HepG2 (cell line): ENCODE results near the gene TBC1D20. TPM values are rescaled to one million over a fixed set of nuclear protein-coding genes. Genes with fewer than 3 reads are reported as not detected.

ENCODE experiments used
- AGO2 ChIP-seq: fragments of 200-400 bp; formaldehyde crosslinking; optimal IDR thresholded peaks from 2 replicates; pipeline ENCODE3; 2017; ENCODE audit warnings: mild to moderate bottlenecking, low read depth, low read length, moderate library complexity
- CREBL2 ChIP-seq: sonication (generic); formaldehyde crosslinking; IDR thresholded peaks from 2 replicates; pipeline ENCODE4 v1.8.1; 2023; ENCODE audit warnings: missing genetic modification reagents, mild to moderate bottlenecking, borderline replicate concordance
- CTCF ChIP-seq: sonication (generic); formaldehyde crosslinking; IDR thresholded peaks from 2 replicates; pipeline ENCODE4 v1.5.0; 2020; ENCODE audit warnings: mild to moderate bottlenecking, missing genetic modification reagents, moderate library complexity
- E2F1 ChIP-seq: sonication (generic); formaldehyde crosslinking; IDR thresholded peaks from 2 replicates; pipeline ENCODE4 v1.5.0; 2020; ENCODE audit warnings: missing genetic modification reagents
- FOSL1 ChIP-seq: sonication (generic); formaldehyde crosslinking; IDR thresholded peaks from 2 replicates; pipeline ENCODE4 v1.9.0; 2021; ENCODE audit warnings: missing genetic modification reagents, borderline replicate concordance
- GLI4 ChIP-seq: sonication (generic); formaldehyde crosslinking; IDR thresholded peaks from 2 replicates; pipeline ENCODE4 v1.5.1; 2020; ENCODE audit warnings: missing genetic modification reagents, mild to moderate bottlenecking, moderate library complexity, borderline replicate concordance
- HNRNPUL1 ChIP-seq: fragments of 200-400 bp; formaldehyde crosslinking; IDR thresholded peaks from 2 replicates; pipeline ENCODE4 v1.6.1; 2017; ENCODE audit warnings: low read depth, mild to moderate bottlenecking, low read length, moderate library complexity
- MXD3 ChIP-seq: IDR thresholded peaks from 2 replicates; pipeline ENCODE4 v1.6.1; 2016; ENCODE audit warnings: mild to moderate bottlenecking, missing biosample characterization, missing genetic modification reagents
- NCOR1 ChIP-seq: fragments of 200-600 bp; sonication (generic); IDR thresholded peaks from 2 replicates; pipeline ENCODE4 v1.7.0; 2017; ENCODE audit warnings: antibody characterized with exemption, low read length, borderline replicate concordance
- NR2F2 ChIP-seq: IDR thresholded peaks from 2 replicates; pipeline ENCODE4 v1.6.1; 2012; ENCODE audit warnings: low read depth, inconsistent platforms, borderline replicate concordance
- NRL ChIP-seq: sonication (generic); formaldehyde crosslinking; IDR thresholded peaks from 2 replicates; pipeline ENCODE4 v1.5.0; 2020; ENCODE audit warnings: missing genetic modification reagents, mild to moderate bottlenecking, moderate library complexity, borderline replicate concordance
- SRF ChIP-seq: IDR thresholded peaks from 2 replicates; pipeline ENCODE4 v1.6.1; 2011; ENCODE audit warnings: mild to moderate bottlenecking, low read depth, low read length, moderate library complexity
- TCF7L2 ChIP-seq: IDR thresholded peaks from 2 replicates; pipeline ENCODE4 v1.6.1; 2011; ENCODE audit warnings: mild to moderate bottlenecking, low read depth, low read length, moderate library complexity
- ZMYM3 ChIP-seq: sonication (generic); formaldehyde crosslinking; IDR thresholded peaks from 2 replicates; pipeline ENCODE4 v1.5.1; 2020; ENCODE audit warnings: mild to moderate bottlenecking, missing genetic modification reagents
- ZMYM4 ChIP-seq: sonication (generic); formaldehyde crosslinking; IDR thresholded peaks from 2 replicates; pipeline ENCODE4 v1.8.1; 2023; ENCODE audit warnings: mild to moderate bottlenecking, missing genetic modification reagents
- ZNF101 ChIP-seq: sonication (generic); formaldehyde crosslinking; IDR thresholded peaks from 2 replicates; pipeline ENCODE4 v1.4.0; 2020; ENCODE audit warnings: mild to moderate bottlenecking, low read depth, missing genetic modification reagents, borderline replicate concordance
- ZNF260 ChIP-seq: sonication (generic); formaldehyde crosslinking; IDR thresholded peaks from 2 replicates; pipeline ENCODE4 v1.4.0; 2020; ENCODE audit warnings: missing genetic modification reagents, low read depth, mild to moderate bottlenecking, borderline replicate concordance
- ZNF3 ChIP-seq: IDR thresholded peaks from 2 replicates; pipeline ENCODE4 v1.7.0; 2017; ENCODE audit warnings: inconsistent platforms
- ZNF326 ChIP-seq: sonication (generic); formaldehyde crosslinking; IDR thresholded peaks from 2 replicates; pipeline ENCODE4 v1.4.0; 2020; ENCODE audit warnings: missing genetic modification reagents, borderline replicate concordance
- ZNF329 ChIP-seq: sonication (generic); formaldehyde crosslinking; IDR thresholded peaks from 2 replicates; pipeline ENCODE4 v1.9.0; 2021; ENCODE audit warnings: low read depth, mild to moderate bottlenecking, missing genetic modification reagents
- ZNF614 ChIP-seq: IDR thresholded peaks from 2 replicates; pipeline ENCODE4 v1.6.1; 2018; ENCODE audit warnings: missing biosample characterization, missing genetic modification reagents, inconsistent platforms, borderline replicate concordance
- ZNF761 ChIP-seq: sonication (generic); formaldehyde crosslinking; conservative IDR thresholded peaks from 2 replicates; pipeline ENCODE4 v1.4.0; 2020; ENCODE audit warnings: mild to moderate bottlenecking, missing genetic modification reagents
- ZNF841 ChIP-seq: sonication (generic); formaldehyde crosslinking; IDR thresholded peaks from 2 replicates; pipeline ENCODE4 v1.8.1; 2023; ENCODE audit warnings: missing genetic modification reagents, borderline replicate concordance
- ZNF883 ChIP-seq: sonication (generic); formaldehyde crosslinking; IDR thresholded peaks from 2 replicates; pipeline ENCODE4 v1.5.1; 2020; ENCODE audit warnings: mild to moderate bottlenecking, missing genetic modification reagents; ENCODE audit errors: not compliant biosample characterization
- polyA plus RNA-seq, 8 experiments: library from polyadenylated mRNA; depleted of rRNA in 3 of 8; stranded (reverse) in 7 of 8; unstranded in 1 of 8; fragments of >200 nt; fragmentation: Illumina TruSeq in 4 of 8; extraction: Trizol in 4 of 8; gene quantifications; 2 replicates each; pipeline versions ENCODE4 v1.2.1 to v1.2.3, GENCODE V29; 2011 to 2016; ENCODE audit warnings: low read depth in 4 of 8, missing spikeins in 1 of 8, mixed read lengths in 1 of 8; ENCODE audit not compliant: insufficient read depth in 1 of 8
- total RNA-seq, 5 experiments: library from RNA; depleted of rRNA; stranded (reverse); fragments of >200 nt; fragmentation: Illumina TruSeq; extraction: Trizol; gene quantifications; 2 replicates each; pipeline ENCODE4 v1.2.3, GENCODE V29; 2016; ENCODE audit warnings: low read depth in 1 of 5
- TF ChIP-seq, protein P1 (sequence below): IDR thresholded peaks from 2 replicates; pipeline ENCODE4 v1.6.1; 2016; ENCODE audit warnings: low read depth, borderline replicate concordance

Gene TBC1D20
- total and polyA plus RNA-seq, 2 of the 13 experiments (the other 11 are each of a cell fraction or from before 2014, with no cell fraction given), result 36.6 to 47.1 TPM

DNA sequence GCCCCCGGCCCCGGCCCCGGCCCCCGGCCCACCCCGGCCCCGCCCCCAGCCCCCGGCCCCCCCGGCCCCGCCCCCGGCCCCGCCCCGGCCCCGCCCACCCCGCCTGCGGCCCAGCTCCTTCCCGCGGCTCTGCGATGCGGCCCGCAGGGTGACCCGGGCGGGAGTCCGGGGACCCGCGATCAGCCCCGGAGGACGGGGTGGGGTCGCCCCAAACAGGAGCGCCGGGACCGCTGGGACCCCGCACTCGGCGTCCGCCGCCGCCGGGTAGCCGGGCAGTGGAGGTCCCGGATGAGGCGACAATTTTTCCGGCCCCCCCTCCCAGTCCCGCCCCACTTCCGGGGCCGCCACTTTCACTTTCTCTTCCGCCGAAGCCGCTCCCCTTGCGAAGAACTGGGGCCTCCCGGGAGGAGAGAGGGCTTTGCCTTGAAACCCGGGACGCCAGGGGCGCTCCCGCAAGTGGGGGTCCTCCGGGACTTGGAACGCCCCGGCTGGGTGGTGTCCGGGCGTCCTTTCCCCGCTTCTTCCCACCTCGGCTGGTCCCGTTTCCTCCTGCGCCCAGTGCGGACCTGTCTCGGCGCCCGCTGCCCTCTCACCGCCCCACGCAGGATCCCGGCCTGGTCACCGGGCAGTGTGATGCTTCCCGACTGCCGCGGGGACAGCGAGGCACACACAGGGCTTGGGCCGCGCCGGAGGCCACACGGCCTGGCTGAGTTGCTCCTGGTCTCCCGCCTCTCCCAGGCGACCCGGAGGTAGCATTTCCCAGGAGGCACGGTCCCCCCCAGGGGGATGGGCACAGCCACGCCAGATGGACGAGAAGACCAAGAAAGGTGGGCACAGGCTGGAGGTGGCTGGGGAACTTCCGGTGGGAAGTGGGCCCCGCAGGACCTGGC is 54.1 kb downstream of the TBC1D20 start, which contains the start of gene RBCK1 (continued):
- peak; percentile 31 for TF ChIP-seq E2F1 (CRISPR knock-in tag)
- TF ChIP-seq, protein P1, sequence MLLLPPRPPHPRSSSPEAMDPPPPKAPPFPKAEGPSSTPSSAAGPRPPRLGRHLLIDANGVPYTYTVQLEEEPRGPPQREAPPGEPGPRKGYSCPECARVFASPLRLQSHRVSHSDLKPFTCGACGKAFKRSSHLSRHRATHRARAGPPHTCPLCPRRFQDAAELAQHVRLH (CRISPR knock-in tag), result peak; percentile 89; the same call in 1 of the 2 replicates
- TF ChIP-seq GLI4 (CRISPR knock-in tag), result peak; percentile 89; the same call in 1 of the 2 replicates
- peak; percentile 95 for TF ChIP-seq ZNF883 (CRISPR knock-in tag)
- no peak for TF ChIP-seq ZNF101 (CRISPR knock-in tag)
- TF ChIP-seq TCF7L2, result no peak
- no peak for TF ChIP-seq HNRNPUL1
- peak; percentile 17 for TF ChIP-seq CTCF (CRISPR knock-in tag)
- no peak; the same call in 1 of the 2 replicates for TF ChIP-seq ZNF329 (CRISPR knock-in tag)
- TF ChIP-seq AGO2, result peak; percentile 99
- peak; percentile 67; the same call in 1 of the 2 replicates for TF ChIP-seq ZNF841 (CRISPR knock-in tag)
- TF ChIP-seq ZMYM4, result 0 out of 2 replicates have a peak, but pooled peaks have one; percentile 33
- TF ChIP-seq CREBL2 (CRISPR knock-in tag), result peak; percentile 74; the same call in 1 of the 2 replicates
- 0 out of 2 replicates have a peak, but pooled peaks have one; percentile 38 for TF ChIP-seq ZNF326 (CRISPR knock-in tag)
- 0 out of 2 replicates have a peak, but pooled peaks have one; percentile 12 for TF ChIP-seq ZNF614 (CRISPR knock-in tag)
- TF ChIP-seq ZNF3, result 0 out of 2 replicates have a peak, but pooled peaks have one; percentile 30
- TF ChIP-seq FOSL1 (CRISPR knock-in tag), result 0 out of 2 replicates have a peak, but pooled peaks have one; percentile 42
- no peak for TF ChIP-seq ZMYM3 (CRISPR knock-in tag)
- no peak for TF ChIP-seq ZNF761 (CRISPR knock-in tag)
- peak; percentile 91 for TF ChIP-seq MXD3 (CRISPR knock-in tag)
- TF ChIP-seq NRL (CRISPR knock-in tag), result peak; percentile 91; the same call in 1 of the 2 replicates
- TF ChIP-seq NCOR1, result no peak
- peak; percentile 9; the same call in 1 of the 2 replicates for TF ChIP-seq NR2F2
- peak; percentile 31; the same call in 1 of the 2 replicates for TF ChIP-seq SRF
- TF ChIP-seq ZNF260 (CRISPR knock-in tag), result no peak
